ENCODE data around the gene ZNF516. TPM values are rescaled to one million over a fixed set of nuclear protein-coding genes. Genes with fewer than 3 reads are reported as not detected.

Gene ZNF516
- total and polyA plus RNA-seq, 8 donors: 5.4 to 21.3 (median 12.7) TPM

DNA sequence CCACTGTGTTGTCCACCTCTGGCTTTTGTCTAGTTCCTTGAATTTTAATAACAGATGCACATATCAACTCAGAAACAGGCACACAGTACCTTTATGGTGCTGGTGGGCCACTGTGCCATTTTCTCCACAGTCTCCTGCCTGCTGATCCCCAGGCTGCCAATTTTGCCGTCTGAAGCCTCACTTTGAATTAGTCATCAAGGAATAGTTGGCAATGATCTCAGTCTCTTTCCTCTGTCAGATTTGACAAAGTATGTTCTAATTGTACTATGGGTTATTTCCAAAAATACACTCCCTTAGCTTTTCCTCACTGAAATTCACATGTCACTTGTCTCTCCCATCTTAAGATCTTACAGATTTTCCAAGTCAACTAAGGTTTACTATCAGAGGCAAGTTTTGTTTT, 140.7 kb downstream of the ZNF516 start:
- TF ChIP-seq, protein P1, sequence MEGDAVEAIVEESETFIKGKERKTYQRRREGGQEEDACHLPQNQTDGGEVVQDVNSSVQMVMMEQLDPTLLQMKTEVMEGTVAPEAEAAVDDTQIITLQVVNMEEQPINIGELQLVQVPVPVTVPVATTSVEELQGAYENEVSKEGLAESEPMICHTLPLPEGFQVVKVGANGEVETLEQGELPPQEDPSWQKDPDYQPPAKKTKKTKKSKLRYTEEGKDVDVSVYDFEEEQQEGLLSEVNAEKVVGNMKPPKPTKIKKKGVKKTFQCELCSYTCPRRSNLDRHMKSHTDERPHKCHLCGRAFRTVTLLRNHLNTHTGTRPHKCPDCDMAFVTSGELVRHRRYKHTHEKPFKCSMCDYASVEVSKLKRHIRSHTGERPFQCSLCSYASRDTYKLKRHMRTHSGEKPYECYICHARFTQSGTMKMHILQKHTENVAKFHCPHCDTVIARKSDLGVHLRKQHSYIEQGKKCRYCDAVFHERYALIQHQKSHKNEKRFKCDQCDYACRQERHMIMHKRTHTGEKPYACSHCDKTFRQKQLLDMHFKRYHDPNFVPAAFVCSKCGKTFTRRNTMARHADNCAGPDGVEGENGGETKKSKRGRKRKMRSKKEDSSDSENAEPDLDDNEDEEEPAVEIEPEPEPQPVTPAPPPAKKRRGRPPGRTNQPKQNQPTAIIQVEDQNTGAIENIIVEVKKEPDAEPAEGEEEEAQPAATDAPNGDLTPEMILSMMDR (IDR thresholded peaks at IDR 0.05): no peak
- WGBS, 2 donors: 29 to 33% methylated on average over 1 of the region's 1 CpG
- Histone ChIP-seq H3K9me3 (no peaks in the 10 kb centered on the region), H3K27ac (no peak overlapping the region), H3K36me3 (no peaks in the 10 kb centered on the region), H3K4me3 (no peak overlapping the region), H3K4me1 (no peaks in the 10 kb centered on the region), H3K27me3 (no peaks in the 10 kb centered on the region)
- intact Hi-C loops (cut with DNase I): no loop called here
- DNase-seq (no peak), FAIRE-seq (no peak), ATAC-seq (no peak)

GRCh38 chr18:76353500-76353899, 141.5 kb downstream of the ZNF516 start:
- FAIRE-seq (no peak), ATAC-seq (no peak), DNase-seq (no peak)
- WGBS, 2 donors: 68 to 85% methylated on average over 3 of the region's 3 CpGs
- TF ChIP-seq, protein P1 (IDR thresholded peaks at IDR 0.05): no peak
- Histone ChIP-seq H3K27me3 (no peaks in the 10 kb centered on the region), H3K36me3 (no peaks in the 10 kb centered on the region), H3K27ac (no peak overlapping the region), H3K4me1 (peaks cover 0 to 3% (median 2%) of the 10 kb centered on the region in 3 donors), H3K4me3 (no peak overlapping the region), H3K9me3 (no peaks in the 10 kb centered on the region)
- intact Hi-C loops (cut with DNase I): no loop called here

- TF ChIP-seq, protein P1 (IDR thresholded peaks at IDR 0.05): no peak
- no peak for ATAC-seq
- H3K4me3 ChIP-seq: no peak overlapping the region
- intact Hi-C loops (cut with DNase I): no loop called here
- H3K4me1 ChIP-seq: peaks cover 4 to 7% (median 7%) of the 10 kb centered on the region in 3 donors
- FAIRE-seq: no peak
- 88 to 92% methylated on average over 7 of the region's 7 CpGs for WGBS, 2 donors
- H3K36me3 ChIP-seq: no peaks in the 10 kb centered on the region
- H3K27me3 ChIP-seq: no peaks in the 10 kb centered on the region
- H3K9me3 ChIP-seq: no peaks in the 10 kb centered on the region
- no peak overlapping the region for H3K27ac ChIP-seq
- no peak for DNase-seq
Measured at GRCh38 chr18:76353046-76353445, 142.0 kb downstream of the ZNF516 start.

DNA sequence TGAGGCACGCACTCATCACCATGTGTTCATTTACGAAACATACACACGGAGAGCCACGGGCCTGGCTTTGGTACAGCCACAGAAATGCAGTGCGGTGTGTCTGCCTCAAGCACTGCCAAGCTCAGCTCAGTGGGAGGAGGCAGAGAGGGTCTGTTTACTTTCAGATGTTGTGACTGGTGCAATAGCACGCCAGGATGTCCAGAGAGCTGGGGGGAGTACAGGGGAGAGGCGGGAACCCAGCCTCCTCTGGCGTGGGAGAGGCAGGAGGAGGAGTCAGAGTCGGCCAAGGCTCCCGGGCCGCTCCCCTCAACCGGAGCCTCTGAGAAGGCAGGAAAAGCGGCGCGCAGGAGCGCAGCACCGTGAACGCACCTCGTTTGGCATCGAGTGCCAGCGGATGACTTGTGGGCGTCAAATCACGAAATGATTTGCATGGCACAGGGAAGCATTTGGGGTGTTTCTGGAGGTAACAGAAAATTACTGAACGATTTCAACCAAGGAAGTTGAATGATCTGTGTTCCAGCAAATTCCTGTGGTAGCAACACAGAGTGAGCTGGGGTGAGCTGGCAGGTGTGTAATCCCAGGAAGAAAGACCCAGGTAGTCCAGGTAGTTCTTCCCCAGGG, 143.0 kb downstream of the ZNF516 start:
- WGBS, 2 donors: 48 to 61% methylated on average over 24 of the region's 24 CpGs
- peak in 2 of 6 donors; percentile 15 to 34 for DNase-seq
- Histone ChIP-seq H3K27me3 (no peaks in the 10 kb centered on the region), H3K4me3 (no peak overlapping the region), H3K4me1 (peaks cover 5 to 9% (median 7%) of the 10 kb centered on the region in 3 donors), H3K9me3 (no peaks in the 10 kb centered on the region), H3K27ac (no peak overlapping the region), H3K36me3 (no peaks in the 10 kb centered on the region)
- ATAC-seq: peak in 3 of 4 donors; percentile 28 to 52 (median 45)
- intact Hi-C loops (cut with DNase I): no loop called here
- FAIRE-seq: peak; percentile 51
- TF ChIP-seq, protein P1 (IDR thresholded peaks at IDR 0.05): no peak
